LNCAP (cell line): ENCODE measurements around the gene MAP4K4.

Experiments used
- TF ChIP-seq, protein P1 (sequence below): fragments of 450-650 bp; IDR thresholded peaks from 2 replicates; pipeline ENCODE4 v1.5.1; 2017; ENCODE audit warnings: mild to moderate bottlenecking

Gene MAP4K4

GRCh38 chr2:101692766-101693165, 4.7 kb upstream of the MAP4K4 start:
- TF ChIP-seq, protein P1, sequence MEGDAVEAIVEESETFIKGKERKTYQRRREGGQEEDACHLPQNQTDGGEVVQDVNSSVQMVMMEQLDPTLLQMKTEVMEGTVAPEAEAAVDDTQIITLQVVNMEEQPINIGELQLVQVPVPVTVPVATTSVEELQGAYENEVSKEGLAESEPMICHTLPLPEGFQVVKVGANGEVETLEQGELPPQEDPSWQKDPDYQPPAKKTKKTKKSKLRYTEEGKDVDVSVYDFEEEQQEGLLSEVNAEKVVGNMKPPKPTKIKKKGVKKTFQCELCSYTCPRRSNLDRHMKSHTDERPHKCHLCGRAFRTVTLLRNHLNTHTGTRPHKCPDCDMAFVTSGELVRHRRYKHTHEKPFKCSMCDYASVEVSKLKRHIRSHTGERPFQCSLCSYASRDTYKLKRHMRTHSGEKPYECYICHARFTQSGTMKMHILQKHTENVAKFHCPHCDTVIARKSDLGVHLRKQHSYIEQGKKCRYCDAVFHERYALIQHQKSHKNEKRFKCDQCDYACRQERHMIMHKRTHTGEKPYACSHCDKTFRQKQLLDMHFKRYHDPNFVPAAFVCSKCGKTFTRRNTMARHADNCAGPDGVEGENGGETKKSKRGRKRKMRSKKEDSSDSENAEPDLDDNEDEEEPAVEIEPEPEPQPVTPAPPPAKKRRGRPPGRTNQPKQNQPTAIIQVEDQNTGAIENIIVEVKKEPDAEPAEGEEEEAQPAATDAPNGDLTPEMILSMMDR, result no peak

- TF ChIP-seq, protein P1, result no peak
These were observed 3.4 kb upstream of the MAP4K4 start for GRCh38 chr2:101693991-101694588.

- TF ChIP-seq, protein P1, result no peak
These were observed 1.0 kb upstream of the MAP4K4 start for GRCh38 chr2:101696272-101697123.

- TF ChIP-seq, protein P1, result no peak
These were observed 722 bp downstream of the MAP4K4 start for GRCh38 chr2:101698014-101698843.

GRCh38 chr2:101698844-101699754, 1.6 kb downstream of the MAP4K4 start:
- TF ChIP-seq, protein P1, result no peak

DNA sequence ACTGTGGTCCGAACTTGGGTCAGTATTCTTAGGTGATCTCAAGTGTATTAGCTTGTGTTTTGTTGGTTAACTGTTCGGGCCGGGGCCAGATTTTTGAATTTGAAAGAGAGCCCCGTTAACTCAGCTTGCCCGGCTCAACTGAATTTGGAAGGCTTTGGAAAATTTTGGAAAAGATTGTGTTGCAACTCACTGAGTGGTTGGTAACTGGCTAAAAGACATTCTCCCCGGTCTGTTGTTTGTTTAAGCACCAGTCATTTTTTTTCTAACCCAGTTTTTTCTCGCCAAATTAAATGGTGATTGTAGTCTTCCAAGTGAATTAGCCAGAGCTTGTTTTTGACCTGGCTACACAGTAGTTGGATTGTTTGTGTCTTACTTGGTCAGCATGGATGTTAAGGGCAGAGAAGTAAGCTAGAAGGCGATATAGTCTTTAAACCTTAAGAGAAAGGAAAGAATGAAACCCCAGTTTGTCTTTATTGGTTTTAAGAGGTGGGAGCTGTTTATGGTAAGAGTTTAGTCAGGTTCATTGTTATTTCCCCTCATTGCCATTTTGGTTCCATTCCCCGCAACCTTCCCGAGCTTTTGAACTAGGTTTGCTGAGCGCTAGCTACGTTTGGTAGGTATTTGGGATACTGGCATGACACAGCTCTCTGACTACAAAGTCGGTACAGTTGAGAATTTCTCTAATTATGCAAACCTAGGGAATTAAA, 2.4 kb downstream of the MAP4K4 start:
- TF ChIP-seq, protein P1, result no peak
